ENCODE data around the gene DOK6.

DOK6 gene

DNA sequence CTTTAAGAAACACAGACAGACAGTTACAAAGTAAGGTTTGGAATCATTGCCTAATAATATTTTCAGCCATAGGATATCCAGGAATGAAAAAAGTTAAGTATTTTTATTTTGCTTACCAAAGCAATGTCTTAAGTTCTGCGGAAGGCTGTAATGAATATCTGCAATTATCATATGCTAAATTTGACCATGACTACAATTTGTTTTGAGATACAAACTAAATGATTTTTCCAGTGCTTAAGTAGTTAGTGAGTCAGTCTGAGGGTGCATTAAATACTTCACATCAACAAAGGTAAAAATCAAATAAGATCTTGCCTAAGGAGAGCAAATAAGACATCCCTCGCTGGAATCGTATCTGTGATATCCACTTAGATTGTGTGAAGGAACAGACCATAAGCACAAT, 297.0 kb downstream of the DOK6 start:
- no peak for DNase-seq

DNA sequence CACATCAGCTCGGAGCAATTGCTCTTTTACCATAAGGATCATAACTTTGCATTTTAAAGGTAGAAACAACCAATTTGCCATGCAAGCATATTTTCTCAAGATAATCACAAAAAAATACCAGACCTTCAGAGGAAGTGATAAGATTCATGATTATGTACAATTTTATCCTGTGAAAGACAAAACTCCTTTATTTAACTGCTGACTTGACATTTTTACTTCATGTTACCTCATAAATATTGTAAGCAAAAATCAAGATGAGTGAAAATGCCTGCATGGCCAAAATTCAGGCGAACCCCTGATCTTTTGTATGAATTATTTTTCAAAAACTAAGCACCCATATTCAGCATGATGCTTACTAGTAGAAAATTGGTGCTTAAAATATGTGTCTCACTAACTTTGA, 300.6 kb downstream of the DOK6 start:
- DNase-seq: no peak

DNA sequence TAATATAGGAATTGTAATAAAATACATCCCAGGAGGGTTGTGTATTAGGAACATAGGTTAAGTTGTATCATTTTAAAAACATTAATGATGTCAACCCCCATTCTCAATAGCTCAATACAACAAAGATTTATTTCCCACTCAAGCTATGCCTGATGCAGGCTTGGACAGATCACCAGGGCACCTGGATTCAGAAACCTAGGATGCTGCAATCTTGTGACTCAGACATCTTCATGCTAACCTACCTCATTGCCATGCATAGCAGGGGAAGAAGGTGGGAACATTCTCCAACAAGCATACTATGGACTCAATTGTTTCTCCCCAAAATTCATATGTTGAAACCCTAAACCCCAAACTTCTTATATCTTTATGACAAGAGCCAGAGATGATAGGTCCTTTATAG, 302.8 kb downstream of the DOK6 start:
- no peak for DNase-seq

DNA sequence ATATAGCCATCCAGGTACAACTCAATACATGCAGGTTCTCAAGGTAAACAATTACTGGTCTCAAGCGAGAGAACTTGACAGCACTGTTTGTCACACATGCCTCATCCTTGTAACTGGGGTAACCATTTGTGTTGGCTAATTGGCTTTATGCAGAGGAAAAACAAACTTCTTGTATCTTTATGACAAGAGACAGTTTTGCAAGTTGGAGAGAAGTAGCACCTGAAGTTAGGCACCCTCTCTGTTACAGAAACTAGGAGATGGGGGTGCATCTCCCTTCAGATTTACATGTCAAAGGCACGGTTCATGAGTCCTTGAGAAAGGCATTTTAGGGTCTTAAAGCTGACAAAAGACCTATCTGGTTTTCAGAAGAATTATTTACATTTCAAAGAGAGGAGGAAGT, 305.3 kb downstream of the DOK6 start:
- DNase-seq: no peak

DNA sequence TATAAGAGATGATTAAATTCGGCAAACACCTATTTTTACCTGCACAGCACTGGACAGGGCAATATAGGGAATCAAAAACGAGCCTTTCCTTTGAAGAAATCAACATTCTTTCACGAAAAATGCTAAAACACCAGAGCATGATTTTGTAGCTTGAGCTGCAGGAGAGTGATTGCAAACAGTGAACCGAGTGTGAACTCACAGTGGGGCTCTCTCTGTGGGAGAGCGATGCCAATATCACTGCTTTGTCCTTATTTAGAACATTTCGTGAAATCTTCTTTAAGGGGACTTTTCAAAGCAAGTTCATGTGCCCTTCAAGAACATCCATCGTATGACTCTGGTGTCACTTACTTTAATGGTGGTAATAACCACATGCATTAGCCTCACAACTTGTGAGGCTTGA, 308.2 kb downstream of the DOK6 start:
- DNase-seq: no peak

DNA sequence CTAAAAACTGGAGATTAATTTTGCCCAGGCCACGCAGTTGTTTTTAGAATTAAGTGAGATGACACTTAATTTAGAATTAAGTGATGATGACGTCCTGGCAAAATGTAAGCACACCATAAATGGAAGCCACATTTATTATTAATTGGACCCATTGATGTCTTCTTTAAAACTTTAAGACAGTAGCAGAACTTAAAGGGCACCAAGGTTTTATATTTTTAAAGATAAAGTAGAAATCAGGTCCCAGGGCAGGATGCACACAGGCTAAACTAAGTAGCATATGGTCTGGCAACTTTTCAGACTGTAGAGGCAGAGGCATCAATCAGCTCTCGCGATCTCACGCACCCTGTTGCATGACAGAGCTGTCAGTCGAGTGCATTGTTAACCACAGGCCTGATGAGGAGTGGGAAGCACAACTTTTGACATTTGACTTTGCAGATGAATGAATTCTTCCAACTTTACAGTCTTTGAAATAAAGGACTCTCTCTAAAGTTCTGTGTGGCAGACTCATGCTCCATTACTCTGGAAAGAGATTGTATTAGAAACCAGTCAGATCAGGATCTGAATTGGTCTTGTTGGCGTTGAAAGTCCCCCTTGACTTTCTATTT, 314.6 kb downstream of the DOK6 start:
- no peak for DNase-seq

DNA sequence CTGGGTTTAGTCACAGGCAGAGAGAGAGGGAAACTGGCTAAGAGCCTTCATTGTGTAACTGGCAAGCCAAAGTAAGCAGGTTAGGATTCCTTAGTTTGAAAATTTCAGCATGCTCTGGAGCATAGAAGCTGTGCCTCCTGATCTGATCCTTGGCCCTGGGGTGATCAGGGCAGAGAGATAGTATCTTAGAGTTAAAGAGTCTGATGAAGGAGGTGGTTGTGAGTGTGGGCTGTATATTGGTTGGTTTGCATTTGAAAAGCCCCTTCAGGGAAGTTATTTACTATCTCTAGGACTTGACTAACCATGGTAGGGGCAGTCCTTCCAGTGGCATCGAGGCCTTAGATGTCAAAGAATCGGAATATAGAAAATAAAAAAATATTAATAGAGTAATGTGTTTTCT, 316.9 kb downstream of the DOK6 start:
- no peak for DNase-seq

DNA sequence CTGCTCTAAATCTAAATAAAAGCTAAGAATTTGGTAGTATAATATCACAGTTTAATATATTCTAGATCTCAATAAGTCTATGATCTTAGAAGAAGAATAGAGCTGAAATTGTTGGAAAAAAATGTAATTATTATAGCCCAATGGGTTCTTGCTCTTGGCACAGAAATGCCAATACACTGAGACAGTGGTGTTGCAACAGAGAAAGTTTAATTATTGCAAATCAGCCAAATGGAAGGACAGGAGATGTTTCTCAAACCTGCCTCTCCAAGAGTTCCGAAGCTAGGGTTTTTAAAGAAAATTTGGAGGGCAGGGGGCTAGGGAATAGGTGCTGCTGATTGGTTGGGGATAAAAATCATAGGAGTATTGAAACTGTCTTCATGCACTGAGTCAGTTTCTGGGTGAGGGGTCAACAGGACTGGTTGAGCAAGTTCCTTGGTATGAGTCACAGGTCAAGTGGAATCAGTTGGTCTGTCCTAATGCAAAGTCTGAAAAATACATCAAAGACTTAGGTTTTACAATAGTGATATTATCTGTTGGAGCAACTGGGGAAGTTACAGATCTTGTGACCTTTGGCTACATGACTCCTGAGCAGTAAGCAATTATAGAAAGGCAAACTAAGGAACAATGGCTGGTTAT, 318.3 kb downstream of the DOK6 start:
- no peak for DNase-seq

DNA sequence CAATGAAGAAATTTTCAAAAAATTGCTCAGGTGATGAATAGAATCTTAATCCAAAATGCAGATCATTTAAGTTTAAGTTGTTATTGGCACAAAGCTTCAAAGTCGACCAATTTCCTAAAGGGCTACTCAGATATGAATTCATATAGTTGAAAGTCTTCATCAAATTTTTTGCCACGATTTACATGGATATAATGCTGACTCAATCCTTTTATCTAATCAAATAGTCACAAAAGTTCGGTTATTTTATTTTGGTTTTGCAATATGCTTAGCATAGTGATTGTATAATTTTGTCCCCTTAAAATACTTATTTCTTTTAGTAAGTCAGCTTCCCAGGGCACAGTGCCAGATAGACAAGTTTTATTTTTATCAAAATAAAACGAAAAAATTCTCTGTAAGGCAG, 319.7 kb downstream of the DOK6 start:
- no peak for DNase-seq

DNA sequence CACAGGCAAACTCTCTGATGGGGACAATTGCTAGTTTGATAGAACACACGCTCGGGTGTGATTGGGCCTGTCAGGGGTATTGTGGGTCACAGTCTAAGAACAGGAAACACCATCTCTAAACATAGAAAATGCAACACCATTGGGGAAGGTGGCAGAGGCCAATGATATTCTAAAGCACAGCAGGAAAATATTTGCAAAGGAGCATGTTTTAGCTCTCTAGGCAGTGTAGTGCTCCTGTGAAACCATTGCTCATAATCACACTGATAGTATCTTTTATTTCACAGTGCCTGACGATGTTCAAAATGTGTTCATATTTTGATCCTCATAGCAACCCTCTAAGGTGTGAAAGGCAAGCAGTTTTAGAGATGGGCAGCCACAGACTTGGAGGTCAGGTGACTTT, 322.7 kb downstream of the DOK6 start:
- DNase-seq: no peak

DNA sequence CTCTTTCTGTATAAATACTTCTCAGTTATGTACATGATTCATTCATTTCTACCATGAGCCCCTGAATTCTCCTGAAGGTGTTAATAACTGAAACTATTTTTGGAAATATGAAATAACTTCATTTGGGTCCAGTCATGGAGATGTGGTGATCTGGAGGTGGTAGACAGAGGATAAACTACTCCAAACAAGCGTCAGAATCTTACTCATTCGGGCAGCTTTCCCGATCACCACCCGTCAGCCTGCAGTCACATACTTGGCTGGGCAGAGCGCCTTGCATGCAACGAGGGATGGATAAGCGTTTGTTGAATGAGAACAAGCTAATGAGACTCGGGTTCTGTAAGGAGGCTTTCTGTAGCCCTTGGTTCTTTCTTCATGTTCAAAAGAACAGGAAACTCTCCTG, 324.3 kb downstream of the DOK6 start:
- DNase-seq: no peak

DNA sequence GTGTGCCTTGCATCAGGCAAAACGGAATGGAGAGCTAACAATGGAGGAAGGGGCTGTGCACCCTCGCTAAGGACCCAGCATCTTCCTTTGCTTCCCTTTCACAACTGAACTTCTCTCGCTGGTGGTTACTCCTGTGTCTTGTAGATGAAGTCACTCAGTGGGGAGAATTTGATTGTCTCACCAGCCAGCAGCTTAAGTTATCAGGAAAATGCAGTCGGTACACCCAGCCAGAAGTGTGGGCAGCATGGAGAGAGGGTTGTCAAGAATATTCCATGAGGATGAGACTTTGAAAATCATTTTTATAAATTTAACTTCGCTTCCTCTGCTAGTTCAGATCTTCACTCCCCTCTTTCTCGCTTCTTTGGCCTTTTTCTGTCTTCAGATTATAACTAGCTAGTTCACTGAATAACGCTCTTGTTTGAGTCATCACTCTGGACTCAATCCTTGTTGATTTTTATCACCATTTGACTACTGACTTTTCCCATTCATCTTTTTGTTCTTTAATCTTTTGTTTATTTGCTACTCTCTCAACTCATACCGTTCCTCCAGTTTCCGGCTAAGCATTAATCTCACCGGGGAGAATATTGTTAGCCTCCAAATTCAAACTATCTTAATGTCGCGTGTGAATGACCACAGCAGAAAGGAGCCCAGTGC, 325.3 kb downstream of the DOK6 start:
- no peak for DNase-seq

DNA sequence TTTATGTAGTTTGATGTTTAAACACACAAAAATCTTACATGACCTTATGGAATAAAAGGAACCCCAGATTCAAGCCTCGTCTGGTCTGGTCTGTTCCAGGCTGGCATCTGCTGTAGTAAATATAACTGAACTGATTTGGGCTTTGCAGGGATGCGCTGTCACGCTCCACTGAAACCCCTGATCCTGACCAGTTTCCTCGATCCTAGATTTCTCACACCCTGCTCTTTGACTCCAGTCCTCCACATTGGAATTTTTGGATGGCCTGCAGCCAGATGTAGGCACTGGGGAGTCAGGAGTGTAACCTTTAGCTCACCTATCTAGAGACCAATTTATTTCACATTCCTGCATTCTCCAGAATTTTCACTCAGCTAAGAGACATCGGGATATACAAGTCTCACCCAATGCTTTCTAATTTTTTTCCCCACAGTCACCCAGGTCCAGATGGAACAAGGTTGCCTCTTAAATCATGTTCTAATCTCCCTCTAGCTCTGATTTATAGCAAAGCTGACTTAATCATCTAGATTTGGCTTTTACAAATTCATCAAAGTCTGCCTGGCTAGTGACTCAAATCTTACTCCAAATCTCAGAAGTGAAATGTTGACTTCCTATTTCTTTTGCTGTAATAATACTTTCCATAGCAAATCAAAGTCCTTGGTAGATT, 327.4 kb downstream of the DOK6 start:
- no peak for DNase-seq

DNA sequence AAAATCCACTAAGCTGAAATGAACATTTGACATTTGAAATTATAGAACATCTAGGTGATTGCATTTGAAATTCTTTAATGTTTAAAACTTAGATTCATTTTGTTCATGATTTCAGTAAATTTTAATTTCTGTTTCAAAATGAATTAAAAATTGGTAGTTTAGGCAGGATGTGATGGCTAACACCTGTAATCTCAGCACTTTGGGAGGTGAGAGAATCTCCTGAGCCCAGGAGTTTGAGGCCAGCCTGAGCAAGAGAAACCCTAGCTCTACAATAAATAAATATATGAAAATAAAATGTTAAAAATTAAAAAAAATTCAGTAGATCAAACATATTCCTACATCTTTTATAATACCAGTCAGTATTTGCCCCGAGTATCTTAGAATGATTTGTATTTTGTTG, 330.0 kb downstream of the DOK6 start:
- DNase-seq: no peak

DNA sequence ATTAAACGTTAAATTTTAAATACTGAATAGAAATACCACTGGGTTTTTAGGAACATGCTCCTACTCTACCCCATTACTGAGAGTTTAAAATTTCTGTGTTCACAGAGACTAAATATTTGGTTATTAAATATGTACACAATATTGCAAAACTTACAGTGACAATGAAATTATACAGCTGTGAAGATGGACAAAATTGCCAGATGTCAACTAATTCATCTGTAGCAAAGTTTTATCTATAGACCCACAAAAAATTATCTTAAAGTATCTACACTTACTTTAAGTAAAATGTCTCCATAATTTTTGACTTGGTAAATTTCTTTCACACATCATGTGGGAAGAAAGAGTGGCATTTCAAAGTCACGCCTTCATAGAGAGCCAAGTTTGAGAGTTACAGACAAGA, 333.8 kb downstream of the DOK6 start:
- DNase-seq: no peak

DNA sequence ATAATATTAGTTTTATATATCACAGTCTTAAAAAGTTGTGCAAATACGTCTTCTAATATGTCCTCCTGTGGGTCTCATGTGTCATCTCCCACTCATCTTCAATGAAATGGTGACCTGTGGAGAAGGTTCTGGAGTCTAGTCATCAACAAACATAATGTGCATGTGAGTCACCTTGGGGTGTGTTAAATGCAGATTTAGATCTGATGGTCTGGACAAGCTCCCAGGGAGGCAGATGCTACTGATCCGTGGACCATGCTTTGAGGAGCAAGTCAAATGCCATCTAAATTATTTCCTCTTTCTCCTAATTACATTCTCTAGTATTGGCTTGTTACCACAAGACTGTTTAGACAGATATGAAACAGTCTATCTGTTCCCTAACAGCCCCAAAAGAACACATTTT, 336.0 kb downstream of the DOK6 start:
- no peak for DNase-seq

DNA sequence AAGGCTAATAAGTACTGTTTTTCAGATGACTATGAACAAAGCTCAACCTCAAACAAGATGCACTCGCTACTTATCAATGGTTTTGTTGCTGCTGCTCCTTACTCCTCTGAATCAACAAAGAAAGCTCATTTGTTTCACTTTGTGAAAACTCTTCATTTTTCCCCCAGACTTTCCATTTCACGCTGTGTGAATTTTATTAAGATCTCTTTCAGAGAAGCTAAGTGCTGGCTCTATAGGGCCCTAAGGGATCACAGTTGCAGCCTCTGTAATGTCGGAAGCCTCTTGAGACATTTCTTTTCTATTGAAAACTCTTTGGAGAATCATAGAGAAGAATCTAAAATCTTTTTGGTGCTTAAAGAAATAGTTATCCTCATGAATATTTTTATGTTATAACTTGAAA, 337.2 kb downstream of the DOK6 start:
- no peak for DNase-seq

DNA sequence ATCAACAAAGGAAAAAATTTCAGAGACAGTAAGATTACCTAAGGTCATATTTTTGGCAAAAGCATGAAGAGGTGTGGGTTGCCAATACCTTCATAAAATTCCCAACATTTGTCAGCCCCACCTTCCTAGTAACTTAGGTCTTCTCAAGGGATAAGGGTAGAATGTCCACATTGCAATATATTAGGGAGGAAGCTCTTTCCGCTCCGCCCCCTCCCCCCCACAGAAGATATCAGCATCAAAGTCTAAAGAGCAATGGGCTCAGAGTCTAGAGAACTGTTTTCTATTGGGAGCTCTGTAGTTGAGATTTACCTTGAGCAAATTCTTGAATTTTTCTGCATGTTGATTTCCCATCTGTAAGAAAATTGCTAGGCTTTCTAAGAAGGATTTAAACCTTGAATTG, 346.7 kb downstream of the DOK6 start:
- no peak for DNase-seq

DNA sequence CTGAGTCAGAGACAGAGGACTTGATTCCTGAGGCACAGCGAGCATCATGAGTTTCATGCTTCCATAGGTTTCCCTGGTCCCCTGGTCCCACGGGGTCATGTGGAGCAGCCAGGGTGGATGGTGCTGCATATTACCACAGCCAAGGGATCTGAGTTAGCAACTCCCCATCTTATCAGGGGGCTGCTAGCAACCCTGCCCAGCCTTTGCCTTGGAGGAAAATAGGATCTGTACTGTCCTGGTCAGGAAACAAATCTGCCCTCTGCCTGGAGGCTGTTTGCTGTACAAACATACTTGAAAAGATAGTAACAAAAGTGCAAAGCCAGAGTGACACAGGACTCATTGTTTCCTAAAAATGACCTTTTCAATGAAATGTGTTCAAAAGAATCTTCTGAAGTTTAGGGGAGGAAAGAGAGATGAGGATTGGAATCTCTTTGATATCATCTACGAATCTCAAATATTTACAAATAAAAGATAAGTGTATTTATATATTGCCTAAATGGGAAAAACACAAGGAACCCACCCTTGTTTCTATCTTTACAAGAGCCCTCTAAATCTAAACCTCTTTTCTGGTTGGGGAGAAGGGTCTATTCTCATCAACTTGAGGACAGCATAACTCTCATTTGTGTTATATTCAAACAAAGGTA, 352.2 kb downstream of the DOK6 start:
- DNase-seq: no peak

DNA sequence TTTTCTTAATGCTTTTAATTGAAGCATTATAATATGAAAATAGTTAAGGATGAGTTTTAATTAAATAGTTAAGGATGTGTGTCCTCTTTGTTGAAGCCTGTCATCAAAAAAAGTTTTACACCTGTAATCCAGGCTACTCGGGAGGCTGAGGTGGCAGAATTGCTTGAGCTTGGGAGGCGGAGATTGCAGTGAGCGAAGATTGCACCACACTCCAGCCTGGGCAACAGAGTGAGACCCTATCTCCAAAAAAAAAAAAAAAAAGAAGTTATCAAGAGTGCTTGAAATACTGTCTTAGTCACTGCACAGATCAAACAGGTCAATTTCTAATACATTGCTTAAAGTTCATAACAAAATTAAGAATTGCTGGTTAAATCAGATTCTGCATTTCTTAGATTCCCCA, 353.4 kb downstream of the DOK6 start:
- DNase-seq: no peak

DNA sequence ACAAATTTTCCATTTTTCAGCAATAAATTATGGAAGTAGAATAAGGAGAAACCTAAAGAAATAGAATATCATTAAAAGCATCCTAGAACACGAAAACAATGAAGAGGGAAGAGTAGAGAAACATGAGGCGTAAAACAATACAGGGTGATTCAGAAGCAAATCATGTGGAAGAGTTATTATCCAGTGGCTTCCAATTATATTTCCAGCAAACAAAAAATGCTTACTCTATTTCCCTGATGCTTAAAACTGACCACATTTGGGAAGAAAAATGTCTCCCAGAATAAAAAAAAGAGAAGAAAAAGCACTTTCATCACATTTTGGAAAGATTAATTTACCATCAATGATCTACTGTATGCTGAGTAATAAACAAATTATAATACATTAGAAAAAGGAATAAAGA, 354.4 kb downstream of the DOK6 start:
- DNase-seq: no peak

DNA sequence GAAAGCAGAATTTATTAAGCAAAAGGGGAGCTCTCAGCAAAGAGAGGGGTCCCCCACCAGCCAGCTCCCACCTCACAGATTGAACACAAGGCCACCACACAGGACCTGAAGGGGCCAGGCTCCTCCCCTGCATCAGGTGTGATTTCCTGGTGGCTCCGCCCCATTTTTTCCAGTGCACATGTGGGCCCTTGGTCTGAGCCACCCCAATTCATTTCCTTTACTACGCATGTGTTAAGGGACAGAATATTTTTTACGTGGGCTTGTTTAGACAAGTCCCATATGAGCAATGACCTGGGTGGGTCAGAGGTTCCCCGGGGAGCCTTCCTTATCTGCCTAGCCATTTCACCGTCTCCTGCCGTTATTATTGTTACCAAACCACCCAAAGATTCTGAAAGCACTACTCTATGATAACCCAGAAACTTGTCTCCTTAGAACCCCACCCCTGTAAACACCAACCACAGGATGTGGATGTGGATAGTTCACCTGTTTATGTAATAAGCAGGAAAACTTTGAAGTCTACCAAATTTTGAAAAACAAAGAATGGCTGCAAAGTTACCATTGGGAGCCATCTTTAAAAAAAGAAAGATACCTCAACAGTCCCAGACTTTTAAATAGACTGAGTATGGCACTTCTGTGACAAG, 355.3 kb downstream of the DOK6 start:
- DNase-seq: no peak

DNA sequence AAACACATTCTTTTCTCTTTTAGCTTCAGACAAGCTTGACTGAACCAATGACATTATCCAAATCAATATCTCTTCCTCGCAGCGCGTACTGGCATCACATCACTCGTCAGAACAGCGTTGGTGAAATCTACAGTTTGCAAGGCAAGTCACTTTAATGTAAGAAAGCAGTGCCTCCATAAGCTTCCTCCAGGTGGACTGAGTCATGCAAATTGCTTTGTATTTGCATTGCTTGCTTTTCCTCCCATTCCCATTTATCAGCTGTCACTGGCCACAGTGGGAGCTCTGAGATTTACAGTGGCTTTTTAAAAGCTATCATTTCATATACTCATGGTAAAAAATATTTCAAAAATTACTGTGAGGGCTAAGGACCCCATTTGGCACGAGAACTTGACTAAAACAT, 357.0 kb downstream of the DOK6 start:
- no peak for DNase-seq
